HEK293T (cell line): ENCODE data around the gene PREB.
"Not testable (repeated sequence)": the region's sequence is repeated elsewhere in the genome, so short reads cannot be mapped to it uniquely, and the experiment has no call there.

ENCODE experiments used
- CTCF ChIA-PET: fragments of 350-600 bp; formaldehyde crosslinking; extraction: SDS; loops from one replicate; lab custom pipeline; 2021; ENCODE audit warnings: antibody characterized with exemption, inconsistent platforms; lab: Yijun Ruan, JAX
- POLR2A ChIA-PET: fragments of 350-600 bp; formaldehyde crosslinking; extraction: SDS; loops from one replicate; lab custom pipeline; 2020; ENCODE audit warnings: antibody characterized with exemption, inconsistent platforms; lab: Yijun Ruan, JAX
- DNase-seq: peaks from one replicate; pipeline ENCODE4 v3.0.0; 2012; ENCODE audit warnings: mixed read lengths; ENCODE audit errors: extremely low spot score
- ARNT ChIP-seq: fragments of 450-650 bp; IDR thresholded peaks from 2 replicates; pipeline ENCODE4 v1.6.1; 2017; ENCODE audit warnings: mild to moderate bottlenecking
- BHLHE40 ChIP-seq: fragments of 450-650 bp; IDR thresholded peaks from 2 replicates; pipeline ENCODE4 v1.6.1; 2016; ENCODE audit warnings: mild to moderate bottlenecking, moderate library complexity, borderline replicate concordance
- CTBP1 ChIP-seq: fragments of 450-650 bp; IDR thresholded peaks from 2 replicates; pipeline ENCODE4 v1.6.1; 2016; ENCODE audit warnings: borderline replicate concordance
- ELF4 ChIP-seq: fragments of 450-650 bp; IDR thresholded peaks from 2 replicates; pipeline ENCODE4 v1.6.1; 2017; ENCODE audit warnings: antibody characterized with exemption
- FOXA1 ChIP-seq: fragments of 450-650 bp; IDR thresholded peaks from 2 replicates; pipeline ENCODE4 v1.6.1; 2016; ENCODE audit warnings: mild to moderate bottlenecking
- FOXK2 ChIP-seq: fragments of 450-650 bp; IDR thresholded peaks from 2 replicates; pipeline ENCODE4 v1.6.1; 2016; ENCODE audit warnings: mild to moderate bottlenecking
- FOXM1 ChIP-seq: fragments of 450-650 bp; IDR thresholded peaks from 2 replicates; pipeline ENCODE4 v1.6.1; 2017; ENCODE audit warnings: mild to moderate bottlenecking, borderline replicate concordance
- HDGF ChIP-seq: fragments of 450-650 bp; IDR thresholded peaks from 2 replicates; pipeline ENCODE4 v1.6.1; 2017; ENCODE audit warnings: antibody characterized with exemption, borderline replicate concordance
- L3MBTL2 ChIP-seq: fragments of 450-650 bp; conservative IDR thresholded peaks from 2 replicates; pipeline ENCODE4 v1.6.1; 2016; ENCODE audit warnings: mild to moderate bottlenecking
- LEF1 ChIP-seq: fragments of 450-650 bp; IDR thresholded peaks from 2 replicates; pipeline ENCODE4 v1.6.1; 2017; ENCODE audit warnings: mild to moderate bottlenecking, borderline replicate concordance
- NFRKB ChIP-seq: fragments of 450-650 bp; IDR thresholded peaks from 2 replicates; pipeline ENCODE4 v1.6.1; 2016; ENCODE audit warnings: mild to moderate bottlenecking, moderate library complexity
- SP1 ChIP-seq: fragments of 450-650 bp; IDR thresholded peaks from 2 replicates; pipeline ENCODE4 v1.6.1; 2017
- SUZ12 ChIP-seq: fragments of 450-650 bp; IDR thresholded peaks from 2 replicates; pipeline ENCODE4 v1.6.1; 2016; ENCODE audit warnings: mild to moderate bottlenecking
- TARDBP ChIP-seq: fragments of 450-650 bp; IDR thresholded peaks from 2 replicates; pipeline ENCODE4 v1.6.1; 2016
- ZNF384 ChIP-seq: fragments of 450-650 bp; IDR thresholded peaks from 2 replicates; pipeline ENCODE4 v1.6.1; 2016
- TF ChIP-seq, protein P1 (sequence below): fragments of 450-650 bp; IDR thresholded peaks from 2 replicates; pipeline ENCODE4 v1.6.1; 2016

The PREB gene

DNA sequence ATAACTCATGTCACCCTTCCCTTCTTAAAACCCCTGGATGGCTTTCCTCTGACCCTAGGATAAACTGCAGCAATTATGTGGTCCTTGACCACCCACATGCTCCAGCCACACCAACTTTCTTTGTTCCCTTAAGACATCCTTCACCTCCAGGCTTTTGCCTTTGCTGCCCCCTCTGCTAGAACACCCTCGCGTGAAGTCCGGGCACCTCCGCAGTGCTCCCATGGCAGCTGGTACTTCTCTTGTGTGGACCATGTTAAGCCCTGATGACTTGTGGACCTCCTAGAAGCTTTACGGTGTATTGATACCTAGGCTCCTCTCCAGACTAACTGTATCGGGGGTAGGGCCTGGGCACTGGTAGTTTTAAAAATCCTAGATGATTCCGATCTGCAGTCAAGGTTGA lies 11.6 kb downstream of the PREB start:
- POLR2A ChIA-PET: interaction anchor here (0.7 to 3.8 kb wide), 7 partner anchors 8 to 83 kb away, joined by 3 to 42 read pairs (median 5); partner anchors contain the start of genes KHK and PREB
- CTCF ChIA-PET: interaction anchor here (1.2 to 1.8 kb wide), 2 partner anchors 34 to 35 kb away, joined by 3 to 5 read pairs; no protein-coding TSS in a partner anchor
- TF ChIP-seq CTBP1: no peak
- no peak for DNase-seq

DNA sequence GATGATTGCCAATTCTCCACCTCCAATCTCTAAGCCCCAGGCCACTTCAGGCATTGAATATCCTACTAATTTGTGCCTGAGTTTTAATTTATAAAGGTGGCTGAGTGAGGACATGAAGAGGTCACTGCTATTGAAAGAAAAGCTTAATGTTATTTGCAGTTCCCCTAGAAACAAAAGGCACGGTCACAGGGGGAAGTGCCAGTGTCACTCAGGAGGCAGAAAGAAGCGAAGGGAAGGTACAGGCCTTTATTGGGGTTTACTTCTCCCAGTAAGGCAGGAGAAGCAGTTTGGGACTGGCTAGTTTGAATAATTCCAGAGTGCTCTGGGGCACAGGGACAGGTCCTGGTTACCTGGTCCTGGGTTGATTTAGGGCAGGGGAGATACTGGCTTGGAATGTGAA lies 12.5 kb downstream of the PREB start:
- CTCF ChIA-PET: interaction anchor here (0.6 kb wide), 1 partner anchor 105 kb away, joined by 3 read pairs; no protein-coding TSS in a partner anchor
- POLR2A ChIA-PET: no interaction called here
- no peak for TF ChIP-seq TARDBP
- no peak for DNase-seq

DNA sequence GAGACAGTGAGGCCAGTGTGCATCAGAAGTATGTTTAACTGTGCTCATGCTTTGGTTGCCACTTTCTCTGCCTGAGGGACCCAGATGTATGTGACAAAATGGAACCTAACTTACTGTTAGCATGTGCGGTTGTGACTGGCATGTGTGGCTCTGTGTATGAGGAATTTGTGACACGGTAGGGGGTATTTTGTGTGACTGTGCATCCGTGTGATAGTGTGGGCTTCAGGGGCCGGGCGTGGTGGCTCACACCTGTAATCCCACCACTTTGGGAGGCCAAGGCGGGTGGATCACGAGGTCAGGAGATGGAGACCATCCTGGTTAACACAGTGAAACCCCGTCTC lies 15.1 kb downstream of the PREB start:
- DNase-seq, CTCF ChIA-PET, POLR2A ChIA-PET: not testable (repeated sequence)

DNA sequence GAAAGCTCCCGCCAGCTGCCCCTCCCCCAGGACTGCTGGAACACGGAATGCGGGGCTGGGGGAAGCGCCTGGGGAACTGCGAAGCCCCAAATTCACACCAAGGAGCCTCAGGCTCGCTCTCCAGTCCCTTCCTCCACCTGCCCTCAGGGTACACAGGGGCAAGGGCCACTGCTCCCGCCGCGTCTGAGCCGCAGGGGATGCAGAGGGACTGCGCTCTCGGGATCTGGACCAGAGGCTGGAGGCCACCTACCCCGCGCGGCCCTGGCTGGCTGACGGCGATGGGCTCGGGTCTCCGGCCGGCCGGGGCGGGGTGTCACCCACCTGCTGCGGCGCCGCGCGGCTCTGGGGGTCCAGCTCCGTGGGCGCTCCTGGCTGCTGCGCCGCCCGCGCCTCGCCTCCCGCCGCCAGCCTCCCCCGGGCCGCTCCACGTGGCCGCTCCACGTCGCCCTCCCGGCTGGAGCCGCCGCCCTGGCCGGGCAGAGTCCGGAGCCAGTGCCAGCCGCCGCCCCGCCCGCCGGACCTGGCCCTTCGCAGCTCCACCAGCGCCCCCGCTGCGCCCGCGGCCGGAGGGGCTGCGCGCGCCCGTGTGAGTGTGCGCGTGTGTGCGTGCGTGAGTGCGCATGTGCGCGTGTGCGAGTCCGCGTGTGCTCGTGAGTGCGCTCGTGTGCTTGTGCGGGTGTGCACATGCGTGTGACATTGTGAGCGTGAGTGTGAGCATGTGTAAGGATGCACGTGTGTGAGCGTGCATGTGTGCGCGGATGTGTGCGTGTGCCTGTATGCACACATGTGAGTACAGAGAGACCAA lies 15.7 kb downstream of the PREB start, which contains the start of gene CGREF1:
TSS of gene CGREF1 (minus strand) at position 604 of the 805 bp plus-strand sequence. CDS start 14,762 bp downstream, outside the sequence.
- POLR2A ChIA-PET: no interaction called here

DNA sequence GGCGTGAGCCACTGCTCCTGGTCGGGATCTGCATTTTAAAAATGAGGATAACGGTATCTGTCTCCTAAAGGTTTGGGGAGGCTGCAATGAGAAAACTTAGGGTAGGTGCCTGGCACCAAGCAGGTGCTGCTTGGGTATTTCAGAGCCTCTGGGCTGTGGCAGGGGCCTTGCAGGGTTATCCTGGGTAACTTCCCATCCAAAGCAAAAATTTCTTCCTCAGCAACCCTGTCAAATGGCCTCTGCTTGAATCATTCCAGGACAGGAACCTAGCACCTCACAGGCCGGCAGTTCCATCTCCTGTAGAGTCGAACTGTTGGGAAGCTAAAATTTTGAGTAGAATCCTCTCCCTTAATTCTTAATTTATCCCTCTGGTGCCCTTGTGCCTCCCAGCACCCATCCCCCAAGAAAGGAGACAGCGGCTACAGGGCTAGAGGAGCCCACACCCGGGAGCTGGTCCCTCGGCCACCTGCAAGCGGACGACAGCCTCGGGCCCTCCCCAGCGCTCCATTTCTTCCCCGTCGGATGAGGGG lies 16.4 kb downstream of the PREB start:
- ChIA-PET POLR2A (no interaction called here), CTCF (interaction anchor here (0.6 kb wide), 1 partner anchor 12 kb away, joined by 3 read pairs; no protein-coding TSS in a partner anchor)
- no peak for TF ChIP-seq TARDBP
- DNase-seq: no peak

More for the DNA sequence above, 15.7 kb downstream of the PREB start, which contains the start of gene CGREF1:
- CTCF ChIA-PET: interaction anchor here (0.6 kb wide), 1 partner anchor 13 kb away, joined by 3 read pairs; no protein-coding TSS in a partner anchor
- DNase-seq: no peak
- TF ChIP-seq ZNF384 (no peak), TARDBP (no peak), FOXK2 (no peak), SUZ12 (no peak), CTBP1 (no peak), LEF1 (no peak), BHLHE40 (no peak), FOXA1 (no peak), ARNT (no peak), NFRKB (no peak), ELF4 (no peak), FOXM1 (no peak), L3MBTL2 (no peak), SP1 (no peak), HDGF (no peak)
- TF ChIP-seq, protein P1, sequence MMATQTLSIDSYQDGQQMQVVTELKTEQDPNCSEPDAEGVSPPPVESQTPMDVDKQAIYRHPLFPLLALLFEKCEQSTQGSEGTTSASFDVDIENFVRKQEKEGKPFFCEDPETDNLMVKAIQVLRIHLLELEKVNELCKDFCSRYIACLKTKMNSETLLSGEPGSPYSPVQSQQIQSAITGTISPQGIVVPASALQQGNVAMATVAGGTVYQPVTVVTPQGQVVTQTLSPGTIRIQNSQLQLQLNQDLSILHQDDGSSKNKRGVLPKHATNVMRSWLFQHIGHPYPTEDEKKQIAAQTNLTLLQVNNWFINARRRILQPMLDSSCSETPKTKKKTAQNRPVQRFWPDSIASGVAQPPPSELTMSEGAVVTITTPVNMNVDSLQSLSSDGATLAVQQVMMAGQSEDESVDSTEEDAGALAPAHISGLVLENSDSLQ: no peak

DNA sequence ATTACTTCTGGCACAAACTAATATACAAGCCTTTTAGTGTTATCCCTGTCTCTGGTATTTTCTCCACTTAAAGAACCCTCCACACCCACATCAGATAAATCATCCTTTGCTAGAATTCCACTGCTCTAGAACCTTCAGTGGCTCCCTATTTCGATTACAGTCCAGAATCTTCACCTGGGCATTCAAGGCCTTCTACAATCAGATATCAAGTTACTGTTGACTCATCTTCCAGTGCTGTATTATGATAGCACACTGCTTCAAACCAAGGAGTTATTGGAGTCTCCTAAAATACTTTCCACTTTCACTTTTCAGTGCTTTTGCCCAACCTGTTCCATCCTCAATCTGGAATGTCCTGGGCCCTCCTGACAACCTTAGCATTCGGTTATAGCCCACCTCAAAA lies 18.9 kb downstream of the PREB start:
- TF ChIP-seq ELF4 (no peak), NFRKB (no peak), L3MBTL2 (no peak), ARNT (no peak), FOXK2 (no peak), BHLHE40 (no peak), TARDBP (no peak), ZNF384 (no peak), SP1 (no peak), FOXA1 (no peak), HDGF (no peak), SUZ12 (no peak), LEF1 (no peak), FOXM1 (no peak), CTBP1 (no peak)
- TF ChIP-seq, protein P1: no peak
- ChIA-PET POLR2A (interaction anchor here (2.6 kb wide), 1 partner anchor 8 kb away, joined by 9 read pairs; the partner anchor contains the start of gene ABHD1), CTCF (interaction anchor here (0.7 kb wide), 1 partner anchor 207 kb away, joined by 3 read pairs; the partner anchor contains the start of gene MPV17)
- no peak for DNase-seq

DNA sequence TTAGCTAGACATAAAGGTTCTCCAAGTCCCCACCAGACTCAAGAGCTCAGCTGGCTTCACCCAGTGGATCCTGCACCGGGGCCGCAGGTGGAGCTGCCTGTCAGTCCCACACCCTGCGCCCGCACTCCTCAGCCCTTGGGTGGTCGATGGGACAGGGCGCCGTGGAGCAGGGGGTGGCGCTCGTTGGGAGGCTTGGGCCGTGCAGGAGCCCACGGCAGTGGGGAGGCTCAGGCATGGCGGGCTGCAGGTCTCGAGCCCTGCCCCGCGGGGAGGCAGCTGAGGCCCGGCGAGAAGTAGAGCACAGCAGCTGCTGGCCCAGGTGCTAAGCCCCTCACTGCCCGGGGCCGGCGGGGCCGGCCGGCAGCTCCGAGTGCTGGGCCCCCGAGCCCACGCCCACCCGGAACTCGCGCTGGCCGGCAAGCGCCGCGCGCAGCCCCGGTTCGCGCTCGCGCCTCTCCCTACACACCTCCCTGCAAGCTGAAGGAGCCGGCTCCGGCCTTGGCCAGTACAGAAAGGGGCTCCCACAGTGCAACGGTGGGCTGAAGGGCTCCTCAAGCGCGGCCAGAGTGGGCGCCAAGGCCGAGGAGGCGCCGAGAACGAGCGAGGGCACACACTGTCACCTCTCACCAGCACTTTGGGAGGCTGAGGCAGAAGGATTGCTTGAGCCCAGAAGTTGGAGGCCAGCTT lies 22.9 kb downstream of the PREB start:
- DNase-seq, CTCF ChIA-PET: not testable (repeated sequence)
- POLR2A ChIA-PET: interaction anchor here (1.2 kb wide), 1 partner anchor 24 kb away, joined by 3 read pairs; no protein-coding TSS in a partner anchor

- POLR2A ChIA-PET: interaction anchor here (1.2 kb wide), 1 partner anchor 24 kb away, joined by 3 read pairs; no protein-coding TSS in a partner anchor
- CTCF ChIA-PET: interaction anchor here (0.6 kb wide), 1 partner anchor 193 kb away, joined by 4 read pairs; no protein-coding TSS in a partner anchor
- not testable (repeated sequence) for DNase-seq
Measured at GRCh38 chr2:27110603-27111352, 23.7 kb downstream of the PREB start.
